ENCODE results near the gene DOK5. TPM values are rescaled to one million over a fixed set of nuclear protein-coding genes. Genes with fewer than 3 reads are reported as not detected.

Gene DOK5
- total and polyA plus RNA-seq, 2 of the 8 experiments (the other 6 are each of a cell fraction or from before 2014, with no cell fraction given): 8.9 to 15.0 TPM

GRCh38 chr20:54474866-54475265, 527 bp upstream of the DOK5 start:
- Histone ChIP-seq H4K91ac (replicated peaks; ENCODE audit: insufficient read length, low read length) (no peak overlapping the region), H3K4me1 (replicated peaks in 1 of 4; ENCODE audit: control insufficient read depth in 3 of 4, insufficient read depth in 4 of 4, low read length in 3 of 4) (peaks cover 5 to 19% (median 6%) of the 10 kb centered on the region in 4 experiments; a peak in 5 of 7 replicates), H3K4me3 (ENCODE audit: extremely low read depth in 1 of 4, insufficient read depth in 2 of 4, low read depth in 3 of 4, low read length in 4 of 4) (peak overlapping the region; percentile 64 to 96 (median 87); a peak in 7 of 8 replicates), H3K23me2 (ENCODE audit: low read depth, low read length) (peaks cover 10% of the 10 kb centered on the region), H3K36me3 (ENCODE audit: control insufficient read depth in 2 of 4, insufficient read depth in 4 of 4, low read length in 3 of 4) (no peaks in the 10 kb centered on the region), H3K23ac (ENCODE audit: insufficient read length) (no peak overlapping the region), H2AK5ac (ENCODE audit: low read depth, low read length) (no peak overlapping the region), H4K8ac (ENCODE audit: extremely low read depth, insufficient read depth, low read length) (no peak overlapping the region), H3K9me3 (ENCODE audit: insufficient read depth in 2 of 2, low read depth in 1 of 2, low read length in 1 of 2) (no peaks in the 10 kb centered on the region), H3K14ac (ENCODE audit: insufficient read length) (no peak overlapping the region), H3K79me1 (ENCODE audit: low read depth, low read length) (no peaks in the 10 kb centered on the region), H2BK5ac (ENCODE audit: low read depth, low read length) (no peak overlapping the region), H3K79me2 (ENCODE audit: control insufficient read depth in 1 of 2, insufficient read depth in 2 of 2, low read length in 2 of 2) (peaks cover 0 to 7% of the 10 kb centered on the region in 2 experiments; a peak in 1 of 4 replicates), H2BK15ac (ENCODE audit: low read length) (0 out of 2 replicates have a peak overlapping the region, but pooled peaks have one; percentile 8), H3K27ac (ENCODE audit: low read depth, low read length) (no peak overlapping the region), H4K5ac (ENCODE audit: insufficient read length, low read depth, low read length) (no peak overlapping the region), H3K4me2 (ENCODE audit: insufficient read depth in 1 of 2, low read depth in 2 of 2, low read length in 2 of 2) (peak overlapping the region; percentile 95 to 96), H3K56ac (replicated peaks; ENCODE audit: insufficient read length, low read depth, low read length) (no peak overlapping the region), H2BK20ac (ENCODE audit: low read length) (0 out of 2 replicates have a peak overlapping the region, but pooled peaks have one; percentile 84), H3K27me3 (replicated peaks in 1 of 4; ENCODE audit: control insufficient read depth in 3 of 4, extremely low read depth in 1 of 4, insufficient read depth in 3 of 4, low read length in 3 of 4) (no peaks in the 10 kb centered on the region; a peak in 2 of 7 replicates), H2AFZ (ENCODE audit: low read length) (peak overlapping the region; percentile 87), H4K20me1 (replicated peaks in 1 of 2; ENCODE audit: control insufficient read depth in 1 of 2, insufficient read depth in 2 of 2, low read length in 2 of 2) (no peaks in the 10 kb centered on the region), H3K9ac (replicated peaks in 1 of 4; ENCODE audit: extremely low read depth in 1 of 4, low read depth in 3 of 4, low read length in 3 of 4) (no peak overlapping the region; a peak in 2 of 7 replicates), H3K4ac (replicated peaks; ENCODE audit: insufficient read length, low read depth, low read length) (no peak overlapping the region), H3K18ac (ENCODE audit: extremely low read depth, low read length) (peak overlapping the region; percentile 65; the same call in 1 of the 2 replicates), H2BK12ac (ENCODE audit: low read depth, low read length) (peak overlapping the region; percentile 77; the same call in 1 of the 2 replicates), H2BK120ac (replicated peaks; ENCODE audit: low read depth, low read length) (no peak overlapping the region)
- CTCF ChIA-PET (ENCODE audit: partially characterized antibody): interaction anchor here (0.5 to 1.6 kb wide), 2 partner anchors 18 to 264 kb away, joined by 3 read pairs; no protein-coding TSS in a partner anchor
- DNase-seq (ENCODE audit: low read depth in 1 of 2, low spot score in 2 of 2) (peak in 1 of 2 experiments; percentile 55), FAIRE-seq (no peak)
- POLR2A ChIA-PET (ENCODE audit: partially characterized antibody): no interaction called here
- WGBS, 2 experiments (ENCODE audit: extremely low coverage in 1 of 2, insufficient coverage in 1 of 2, insufficient read length in 1 of 2, insufficient replicate concordance in 2 of 2, low coverage in 1 of 2, low lambda C conversion rate in 2 of 2, missing lambda C conversion rate in 1 of 2): 7% methylated on average over 9 of the region's 10 CpGs; no CpG with 5 or more reads in 1 of the 2 experiments
- TF ChIP-seq SIX5 (IDR thresholded peaks at IDR 0.05; ENCODE audit: low read depth, low read length): no peak
- 0 out of 2 replicates have a peak, but pooled peaks have one; percentile 31 for TF ChIP-seq SUZ12 (IDR thresholded peaks at IDR 0.05; ENCODE audit: low read length)
- peak; percentile 52 for TF ChIP-seq E2F6 (IDR thresholded peaks at IDR 0.05)
- TF ChIP-seq YY1 (IDR thresholded peaks at IDR 0.05; ENCODE audit: low read depth, low read length): peak; percentile 75
- TF ChIP-seq SP4 (IDR thresholded peaks at IDR 0.05; ENCODE audit: low read length): no peak
